ENCODE results near the gene ANGPT4. TPM values are rescaled to one million over a fixed set of nuclear protein-coding genes. Genes with fewer than 3 reads are reported as not detected.

Gene ANGPT4
- total and polyA plus RNA-seq, 9 of the 15 experiments (the other 6 are each of a cell fraction or from before 2014, with no cell fraction given) = not detected

- BruUV-seq (replicated peaks) = no TSS peak
- 0% methylated on average over 5 of the region's 6 CpGs for WGBS (ENCODE audit: insufficient coverage, low coverage, missing lambda C conversion rate)
- TF ChIP-seq HSF4 (CRISPR knock-in tag; IDR thresholded peaks at IDR 0.05; ENCODE audit: borderline replicate concordance) (no peak), MTA2 (IDR thresholded peaks at IDR 0.05; ENCODE audit: low read depth) (no peak), SIX5 (IDR thresholded peaks at IDR 0.05; ENCODE audit: borderline replicate concordance in 1 of 2, insufficient read depth in 1 of 2, low read depth in 1 of 2, low read length in 2 of 2) (no peak), HLTF (IDR thresholded peaks at IDR 0.05) (no peak), PHB2 (IDR thresholded peaks at IDR 0.05; ENCODE audit: low read depth) (no peak), FOXK1 (CRISPR knock-in tag; IDR thresholded peaks at IDR 0.05; ENCODE audit: borderline replicate concordance) (no peak), ZNF263 (CRISPR knock-in tag; IDR thresholded peaks at IDR 0.05; ENCODE audit: borderline replicate concordance) (no peak), COPS2 (conservative IDR thresholded peaks at IDR 0.05) (no peak), SAP30 (IDR thresholded peaks at IDR 0.05; ENCODE audit: borderline replicate concordance, insufficient read depth, low read depth, low read length, poor library complexity, severe bottlenecking) (no peak), CHD7 (IDR thresholded peaks at IDR 0.05; ENCODE audit: low read depth, low read length) (no peak), ZNF280A (IDR thresholded peaks at IDR 0.05; ENCODE audit: low read depth, partially characterized antibody) (no peak)
Observed at GRCh38 chr20:890666-891057, 25.5 kb downstream of the ANGPT4 start.

More at GRCh38 chr20:890666-891057, 25.5 kb downstream of the ANGPT4 start:
- Histone ChIP-seq H3K9ac (ENCODE audit: insufficient read depth in 1 of 2, low read depth in 2 of 2, low read length in 2 of 2) (no peak overlapping the region), H3K4me1 (replicated peaks in 1 of 2; ENCODE audit: control insufficient read depth in 2 of 2, insufficient read depth in 2 of 2, low read length in 2 of 2) (no peaks in the 10 kb centered on the region), H3K36me3 (ENCODE audit: control insufficient read depth, insufficient read depth, low read length) (no peaks in the 10 kb centered on the region), H3K27ac (ENCODE audit: extremely low read depth, low read depth, low read length) (no peak overlapping the region), H2AFZ (ENCODE audit: low read depth, low read length) (no peak overlapping the region), H4K20me1 (replicated peaks; ENCODE audit: control insufficient read depth, insufficient read depth, low read length) (no peaks in the 10 kb centered on the region), H3K9me1 (ENCODE audit: control insufficient read depth, insufficient read depth, low read length) (no peaks in the 10 kb centered on the region), H3K4me3 (no peak overlapping the region), H3K27me3 (ENCODE audit: control insufficient read depth in 2 of 2, insufficient read depth in 2 of 2, low read length in 2 of 2) (peaks cover 3 to 29% of the 10 kb centered on the region in 2 experiments; a peak in 4 of 5 replicates), H3K4me2 (ENCODE audit: insufficient read depth, low read length) (no peak overlapping the region), H3K79me2 (ENCODE audit: control insufficient read depth, insufficient read depth, low read length) (no peaks in the 10 kb centered on the region), H3K9me3 (replicated peaks; ENCODE audit: control insufficient read depth, insufficient read depth, low read depth, low read length) (no peaks in the 10 kb centered on the region)
- intact Hi-C loops (cut with micrococcal nuclease) = no loop called here
- in situ Hi-C loops (cut with MboI) = no loop called here
- POLR2A ChIA-PET = no interaction called here
- CTCF ChIA-PET (ENCODE audit: low intra/inter-chr PET ratio) = no interaction called here
- ATAC-seq = no peak
- DNase-seq (ENCODE audit: extremely low read depth in 1 of 4, low spot score in 3 of 4) = no peak
- no peak for FAIRE-seq

Measured in K562 (cell line).